NCI-H526 (cell line): ENCODE data around the gene ZNF570.

Source experiments
- DNase-seq, 2 experiments: peaks; one replicate each; lab custom pipeline; 2025; lab: John Stamatoyannopoulos, UW

Gene ZNF570

DNA sequence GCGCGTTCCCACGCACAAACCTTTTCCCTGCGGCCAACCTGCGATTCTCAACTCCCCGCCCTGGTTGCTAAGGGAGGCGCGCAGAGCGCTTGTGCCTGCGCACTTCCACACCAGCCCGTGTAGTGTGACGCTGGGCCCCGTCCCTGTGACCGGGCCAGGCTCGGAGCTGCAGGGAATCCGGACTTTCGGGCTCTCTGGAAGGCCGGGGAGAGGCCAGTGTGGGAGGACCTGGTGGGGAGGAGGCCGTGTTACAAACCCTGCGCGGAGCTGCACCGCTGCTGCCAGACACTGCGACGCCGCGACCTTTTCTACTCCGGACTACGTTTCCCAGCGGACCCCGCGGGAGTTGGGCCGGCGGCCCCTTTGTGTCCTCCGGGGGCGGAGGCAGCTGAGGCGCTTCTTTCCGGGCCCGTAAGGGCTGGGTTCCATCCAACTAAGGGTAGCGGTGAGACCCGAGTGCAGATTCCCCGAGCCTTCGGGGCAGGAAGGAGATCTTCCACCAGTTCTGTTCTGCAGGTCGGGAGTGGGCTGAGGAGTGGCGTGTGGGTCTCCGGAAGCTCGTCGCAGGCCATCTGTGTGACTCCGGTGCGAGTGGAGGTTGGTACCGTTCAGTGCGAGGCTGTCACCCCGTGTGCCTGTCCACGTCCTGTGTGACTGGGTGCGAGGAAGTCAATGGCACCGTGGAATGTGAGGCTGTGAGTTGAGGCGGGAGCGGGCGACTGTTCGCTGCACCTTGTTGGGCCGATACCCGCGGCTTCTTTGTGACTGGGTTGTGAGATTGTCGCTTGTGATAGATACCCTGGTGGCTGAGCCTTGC lies at the start of gene ZNF570:
ZNF570 (plus strand) TSS at position 396 of the 817 bp plus-strand sequence. CDS start 999 bp downstream, outside the sequence.
- DNase-seq = peak; percentile 73 to 94

DNA sequence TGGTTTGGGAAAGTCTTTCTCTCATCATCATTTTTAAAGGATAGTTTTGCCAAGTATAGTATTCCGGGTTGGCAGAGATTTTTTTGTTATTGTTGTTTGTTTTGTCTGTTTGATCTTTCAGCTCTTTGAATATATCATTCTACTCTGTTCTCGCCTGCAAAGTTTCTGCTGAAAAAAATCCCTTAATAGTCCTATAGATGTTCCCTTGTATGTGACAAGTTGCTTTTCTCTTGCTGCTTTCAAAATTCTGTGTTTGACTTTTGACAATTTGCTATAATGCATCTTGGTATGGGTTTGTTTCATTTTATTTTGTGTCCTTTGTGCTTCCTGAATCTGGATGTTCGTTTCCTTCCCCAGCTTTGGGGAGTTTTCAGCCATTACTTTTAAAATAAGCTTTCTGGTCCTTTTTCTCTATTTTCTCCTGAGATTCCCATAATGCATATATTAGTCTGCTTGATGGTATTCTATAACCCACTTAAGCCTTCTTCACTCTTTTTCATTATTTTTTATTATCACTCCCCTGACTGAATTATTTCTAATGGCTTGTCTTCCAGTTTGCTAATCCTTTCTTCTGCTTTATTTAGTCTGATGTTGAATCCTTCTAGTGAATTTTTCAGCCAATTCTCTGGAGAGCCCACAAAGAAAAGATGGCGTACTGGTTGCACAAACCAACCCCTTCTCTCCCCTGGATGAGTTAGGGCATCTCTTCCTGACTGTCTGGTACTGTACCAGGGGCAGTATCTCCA lies 16.5 kb upstream of the ZNF570 start:
- no peak for DNase-seq

DNA sequence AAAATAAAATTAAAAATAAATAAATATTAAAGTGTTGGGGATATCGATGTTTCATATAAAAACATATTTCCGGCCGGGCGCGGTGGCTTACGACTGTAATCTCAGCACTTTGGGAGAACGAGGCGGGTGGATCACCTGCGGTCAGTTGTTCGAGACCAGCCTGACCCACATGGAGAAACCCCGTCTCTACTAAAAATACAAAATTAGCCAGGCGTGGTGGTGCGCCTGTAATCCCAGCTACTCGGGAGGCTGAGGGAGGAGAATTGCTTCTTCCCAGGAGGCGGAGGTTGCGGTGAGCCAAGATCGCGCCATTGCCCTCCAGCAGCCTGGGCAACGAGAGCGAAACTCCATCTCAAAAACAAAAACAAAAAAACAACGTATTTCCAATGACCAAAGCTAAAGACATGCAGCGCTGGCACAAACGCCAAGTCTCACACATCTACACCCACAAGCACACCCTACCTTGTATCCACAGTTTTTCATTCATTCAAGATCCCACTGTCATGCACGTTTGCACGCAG lies 2.8 kb upstream of the ZNF570 start:
- peak in 1 of 2 experiments; percentile 17 for DNase-seq

DNA sequence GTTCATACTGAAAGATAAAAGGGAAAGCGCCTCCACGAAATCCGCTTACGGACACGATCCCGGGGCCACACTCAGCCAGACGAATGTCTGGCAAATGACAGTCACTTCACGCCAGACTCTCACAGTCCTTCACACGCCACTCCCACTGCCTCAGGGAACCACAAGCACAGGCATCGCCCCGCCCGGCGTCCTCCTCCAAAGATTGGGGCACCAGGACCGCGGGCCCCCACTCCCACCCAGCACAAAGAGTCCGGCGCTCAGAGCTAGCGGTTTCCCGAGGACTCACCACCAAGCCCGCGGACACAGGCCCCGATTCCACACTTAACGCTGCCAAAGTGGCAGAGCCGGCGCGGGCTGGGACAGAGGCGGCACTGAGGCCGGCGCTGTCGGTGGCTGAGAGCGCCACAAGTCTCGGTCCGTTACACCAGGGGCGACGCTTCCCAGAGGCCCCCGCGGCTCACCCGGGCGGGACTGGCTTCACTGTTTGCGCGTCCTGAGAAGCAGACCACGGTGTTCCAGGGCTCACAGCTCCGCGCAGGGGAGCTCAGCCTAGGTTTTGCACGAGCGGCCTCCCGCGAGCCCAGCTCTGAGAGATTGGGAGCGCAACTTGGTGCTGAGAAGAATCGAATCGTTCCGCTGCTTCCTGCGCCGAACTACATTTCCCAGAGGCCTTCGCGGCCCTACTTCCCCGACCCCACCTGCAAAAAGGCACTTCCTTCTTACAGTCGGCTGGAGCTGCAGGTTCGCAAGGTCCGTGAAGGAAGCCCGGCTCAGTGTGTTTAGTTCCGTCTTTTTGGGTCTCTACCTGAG lies 2.2 kb upstream of the ZNF570 start, which contains the start of gene ZNF569:
ZNF569 (minus strand) TSS at position 647 of the 810 bp plus-strand sequence. CDS start 22,523 bp downstream, outside the sequence.
- DNase-seq = peak; percentile 94 to 96

DNA sequence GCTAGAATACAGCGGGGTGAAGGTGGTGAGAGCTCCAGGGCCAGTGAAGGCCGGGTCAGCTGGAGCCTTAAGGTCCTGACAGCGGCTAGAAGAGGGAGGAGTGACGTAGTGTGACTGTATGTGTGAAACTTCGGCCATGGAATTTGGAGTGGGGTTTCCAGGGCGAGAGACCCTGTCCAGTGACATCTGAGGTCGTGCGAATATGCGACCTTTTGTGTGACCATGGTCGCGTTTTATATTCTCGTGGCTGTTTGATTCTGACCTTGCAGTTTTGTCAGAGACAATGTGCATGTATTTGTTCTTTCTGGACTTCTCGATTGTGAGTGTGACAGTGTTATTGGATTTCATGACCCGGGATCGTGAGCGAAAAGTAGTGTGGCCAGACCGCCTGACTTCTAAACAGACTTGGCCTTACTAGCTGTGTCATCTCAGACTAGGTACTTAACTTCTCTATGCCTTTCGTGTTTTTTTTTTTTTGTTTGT lies 1.5 kb upstream of the ZNF570 start:
- DNase-seq = peak in 1 of 2 experiments; percentile 31

DNA sequence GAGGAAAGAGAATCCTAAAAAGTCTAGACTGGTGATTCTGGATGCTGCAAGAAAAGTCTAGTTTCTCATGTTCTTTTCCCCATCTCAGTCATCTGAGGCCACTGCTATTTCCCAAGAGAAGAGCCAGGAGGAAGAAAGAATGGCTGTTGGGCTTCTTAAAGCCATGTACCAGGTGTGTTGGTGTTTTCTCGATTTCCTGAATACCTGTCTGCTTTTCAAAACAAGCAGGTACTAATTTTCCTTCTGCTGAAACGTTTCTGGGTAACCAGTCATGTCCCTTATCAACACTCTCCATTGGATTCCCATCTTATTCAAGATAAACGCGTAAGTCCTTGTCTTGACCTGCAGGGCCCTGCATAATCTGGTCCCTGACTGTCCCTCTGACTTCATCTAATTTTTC lies 1.1 kb downstream of the ZNF570 start:
- DNase-seq = no peak

DNA sequence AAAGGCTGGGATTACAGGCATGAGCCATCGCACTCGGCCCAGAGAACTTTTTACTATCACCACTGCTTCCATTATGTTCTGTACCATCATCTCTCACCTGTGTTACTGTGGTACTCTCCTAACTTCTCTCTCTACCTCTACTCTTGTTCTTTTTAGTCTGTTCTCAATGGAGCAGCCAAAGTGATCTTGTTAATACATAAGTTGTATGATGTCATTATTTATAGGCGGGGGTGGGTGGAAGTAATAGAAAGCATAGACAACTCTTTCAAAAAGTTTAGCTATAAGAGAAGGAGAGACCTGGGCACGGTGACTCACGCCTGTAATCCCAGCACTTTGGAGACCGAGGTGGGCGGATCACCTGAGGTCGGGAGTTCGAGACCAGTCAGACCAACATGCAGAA lies 3.0 kb downstream of the ZNF570 start:
- no peak for DNase-seq

DNA sequence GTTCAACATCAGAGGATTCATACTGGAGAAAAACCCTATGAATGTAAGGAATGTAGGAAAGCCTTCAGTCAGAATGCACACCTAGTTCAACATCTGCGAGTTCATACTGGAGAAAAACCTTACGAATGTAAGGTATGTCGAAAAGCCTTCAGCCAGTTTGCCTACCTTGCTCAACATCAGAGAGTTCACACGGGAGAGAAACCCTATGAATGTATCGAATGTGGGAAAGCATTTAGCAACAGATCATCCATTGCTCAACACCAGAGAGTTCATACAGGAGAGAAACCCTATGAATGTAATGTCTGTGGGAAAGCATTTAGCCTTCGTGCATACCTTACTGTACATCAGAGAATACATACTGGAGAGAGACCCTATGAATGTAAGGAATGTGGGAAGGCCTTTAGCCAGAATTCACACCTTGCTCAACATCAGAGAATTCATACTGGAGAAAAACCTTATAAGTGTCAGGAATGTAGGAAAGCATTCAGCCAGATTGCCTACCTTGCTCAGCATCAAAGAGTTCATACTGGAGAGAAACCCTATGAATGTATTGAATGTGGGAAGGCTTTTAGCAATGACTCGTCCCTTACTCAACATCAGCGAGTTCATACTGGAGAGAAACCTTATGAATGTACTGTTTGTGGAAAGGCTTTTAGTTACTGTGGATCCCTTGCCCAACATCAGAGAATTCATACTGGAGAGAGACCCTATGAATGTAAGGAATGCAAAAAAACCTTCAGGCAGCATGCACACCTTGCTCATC lies 15.4 kb downstream of the ZNF570 start:
- no peak for DNase-seq

DNA sequence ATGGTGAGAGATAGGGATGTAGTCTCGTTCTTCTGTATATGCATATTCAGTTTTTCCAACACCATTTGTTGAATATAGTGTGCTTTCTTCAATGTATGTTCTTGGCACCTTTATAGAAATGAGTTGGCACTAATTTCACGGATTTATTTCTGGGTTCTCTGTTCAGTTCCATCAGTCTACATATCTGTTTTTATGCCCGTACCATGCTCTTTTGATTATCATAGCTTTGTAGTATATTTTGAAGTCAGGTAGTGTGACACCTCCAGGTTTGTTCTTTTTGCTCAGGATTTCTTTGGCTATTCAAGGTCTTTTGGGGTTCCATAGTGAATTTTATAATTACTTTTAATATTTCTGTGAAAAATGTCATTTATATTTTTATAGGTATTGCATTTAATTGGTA lies 23.1 kb downstream of the ZNF570 start:
- DNase-seq = no peak

DNA sequence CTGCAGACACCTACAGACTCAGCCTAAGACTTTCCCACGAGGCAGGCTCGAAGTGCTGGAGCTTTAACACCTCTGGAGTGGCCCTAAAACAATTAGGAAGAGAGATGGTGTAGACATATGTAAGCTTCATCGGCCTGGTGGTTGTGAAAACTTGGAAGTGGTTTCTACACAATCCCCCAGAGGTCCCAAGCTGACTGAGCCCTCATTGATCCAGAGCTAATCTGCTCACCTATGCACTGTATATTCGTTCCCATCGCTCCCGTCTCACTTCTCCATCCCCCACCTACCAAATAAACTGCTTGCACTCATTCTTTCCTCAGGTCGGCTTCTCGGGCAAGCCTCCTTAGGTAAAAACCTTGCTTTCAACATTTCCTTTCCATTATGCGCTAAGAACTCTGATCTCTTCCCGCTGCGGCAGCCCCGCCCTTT lies 36.8 kb downstream of the ZNF570 start:
- no peak for DNase-seq

DNA sequence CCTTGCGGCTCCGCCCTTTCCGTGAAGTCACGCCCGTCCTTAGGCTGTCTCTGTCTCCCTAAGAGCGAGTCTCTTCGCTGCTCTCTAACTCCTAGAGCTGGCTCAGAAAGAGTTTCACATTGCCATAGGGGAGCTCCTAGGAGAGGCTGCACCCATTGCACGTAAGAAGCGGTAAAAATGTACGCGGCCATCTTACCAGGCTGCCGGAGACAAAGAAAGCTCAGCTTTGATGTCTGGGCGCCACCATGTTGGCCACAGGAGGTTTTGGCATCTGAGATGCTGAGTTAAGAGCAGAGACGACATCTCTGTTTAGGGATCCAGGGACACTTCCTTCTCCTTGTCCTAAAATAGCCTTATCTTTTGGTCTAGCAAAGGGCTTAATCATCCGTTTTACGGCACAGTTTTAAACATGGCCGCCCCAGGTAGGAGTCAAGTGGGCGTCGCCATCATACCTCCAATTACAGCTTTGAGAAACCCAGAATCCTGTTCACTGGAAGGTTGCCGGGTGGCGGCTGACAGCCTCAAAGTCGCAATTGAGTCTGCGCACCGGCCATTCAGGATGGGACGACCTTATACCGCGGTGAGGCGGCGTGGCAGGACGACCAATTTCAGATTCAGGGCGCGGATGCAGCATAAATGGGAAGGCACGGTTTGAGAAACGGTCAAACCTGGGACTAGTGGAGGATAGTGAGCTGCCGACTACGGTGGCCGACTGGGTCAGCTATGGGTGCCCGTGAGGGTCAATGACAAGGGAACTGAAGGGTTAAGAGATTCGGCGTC lies 37.4 kb downstream of the ZNF570 start, which contains the start of gene ZNF793:
ZNF793 (plus strand) TSS at position 553 of the 780 bp plus-strand sequence. CDS start 16,501 bp downstream, outside the sequence.
- DNase-seq = peak; percentile 83 to 89

DNA sequence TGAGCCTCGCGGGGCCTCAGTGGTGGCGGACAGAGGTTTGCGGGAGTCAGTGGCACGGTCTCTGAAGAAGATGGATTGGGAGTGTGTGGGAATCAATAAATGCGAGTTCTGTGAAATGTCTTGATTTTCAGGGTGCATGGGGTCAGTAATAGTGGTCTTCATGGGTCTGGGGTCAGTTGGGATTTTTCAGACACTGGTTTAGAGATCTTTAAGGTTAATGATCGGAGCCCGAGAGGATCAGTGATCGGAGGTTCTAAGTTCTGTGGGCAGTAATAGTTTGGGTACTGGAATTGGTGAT lies 38.0 kb downstream of the ZNF570 start:
- DNase-seq = no peak

DNA sequence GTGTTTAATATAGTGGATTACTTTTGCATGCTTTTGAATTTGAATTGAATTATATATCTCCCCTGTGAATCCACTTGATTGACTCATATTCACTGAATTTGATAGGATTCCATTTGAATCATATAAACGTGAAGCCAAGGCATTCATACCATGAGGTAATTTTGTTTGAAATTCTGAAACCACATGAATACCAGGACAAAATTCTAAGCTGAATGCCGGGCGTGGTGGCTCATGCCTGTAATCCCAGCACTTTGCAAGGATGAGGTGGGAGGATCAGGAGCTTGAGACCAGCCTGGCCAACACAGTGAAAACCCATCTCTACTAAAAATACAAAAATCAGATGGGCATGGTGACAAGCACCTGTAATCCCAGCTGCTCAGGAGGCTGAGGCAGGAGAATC lies 42.0 kb downstream of the ZNF570 start:
- DNase-seq = no peak

DNA sequence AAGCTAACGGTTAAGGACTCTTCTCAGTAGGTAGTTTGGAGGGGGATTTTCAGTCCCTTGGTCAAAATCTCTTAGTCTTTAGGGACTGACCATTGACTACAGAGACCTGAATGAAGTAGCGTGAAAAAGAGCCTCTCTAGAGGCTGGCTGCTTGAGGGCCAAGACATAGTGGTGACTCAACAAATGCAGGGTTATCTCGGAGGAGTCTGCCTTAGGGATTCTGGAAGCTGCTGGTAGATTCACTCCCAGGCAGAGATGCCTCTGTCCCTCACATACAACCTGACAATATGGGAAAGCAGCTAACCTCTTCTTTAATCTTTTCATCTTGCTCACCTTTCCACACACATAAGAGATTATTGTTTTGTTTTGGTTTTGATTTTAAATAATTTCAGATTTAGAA lies 42.7 kb downstream of the ZNF570 start:
- DNase-seq = no peak

DNA sequence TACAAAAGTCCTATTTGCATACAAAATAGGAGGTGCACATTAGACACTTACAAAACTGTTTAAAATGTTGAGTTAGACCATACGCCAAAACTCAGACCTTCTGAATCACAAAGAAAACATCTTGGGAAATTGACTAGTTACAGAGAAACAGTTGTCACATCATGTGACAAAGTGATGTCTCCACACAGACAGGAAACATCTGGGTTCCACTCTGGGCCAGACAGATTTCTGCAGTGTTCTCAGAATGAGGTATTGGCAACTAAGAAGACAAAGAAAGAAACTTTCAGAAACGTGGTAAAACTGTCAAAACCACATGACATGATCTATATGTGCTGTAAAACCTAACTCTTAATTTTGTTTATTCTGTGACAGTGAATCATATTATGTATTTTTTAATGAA lies 44.2 kb downstream of the ZNF570 start:
- no peak for DNase-seq

DNA sequence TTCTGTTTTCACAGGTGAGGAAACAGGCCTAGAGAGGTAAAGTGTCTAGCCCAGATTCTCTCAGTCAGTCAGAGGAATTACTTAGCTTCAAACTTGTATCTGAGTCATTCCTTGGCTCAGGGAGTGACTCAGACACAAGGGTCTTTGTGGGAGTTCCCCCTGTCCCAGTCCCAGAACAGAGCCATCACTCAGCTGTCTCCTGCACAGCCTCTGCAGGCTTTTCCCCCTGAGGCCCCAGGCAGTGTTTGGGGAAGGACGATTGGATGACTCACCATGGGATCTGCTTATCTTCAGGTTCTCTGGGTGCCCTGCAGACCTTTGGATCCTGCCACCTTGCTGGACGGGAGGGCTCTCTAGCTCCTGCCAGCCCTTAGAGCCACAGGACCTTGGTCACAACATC lies 50.7 kb downstream of the ZNF570 start:
- no peak for DNase-seq

DNA sequence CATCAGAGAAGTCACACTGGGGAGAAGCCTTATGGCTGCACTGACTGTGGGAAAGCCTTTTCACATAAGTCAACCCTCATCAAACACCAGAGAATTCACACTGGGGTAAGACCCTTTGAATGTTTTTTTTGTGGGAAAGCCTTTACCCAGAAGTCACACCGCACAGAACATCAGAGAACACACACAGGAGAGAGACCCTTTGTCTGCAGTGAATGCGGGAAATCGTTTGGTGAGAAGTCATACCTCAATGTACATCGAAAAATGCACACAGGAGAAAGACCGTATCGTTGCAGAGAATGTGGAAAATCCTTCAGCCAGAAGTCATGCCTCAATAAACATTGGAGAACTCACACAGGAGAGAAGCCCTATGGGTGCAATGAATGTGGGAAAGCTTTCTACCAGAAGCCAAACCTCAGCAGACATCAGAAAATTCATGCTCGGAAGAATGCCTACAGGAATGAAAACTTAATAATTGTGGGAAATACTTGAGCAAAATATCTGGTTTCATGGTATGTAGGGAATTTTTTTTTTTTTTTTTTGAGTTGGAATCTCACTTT lies 68.3 kb downstream of the ZNF570 start:
- no peak for DNase-seq
